Smooth muscle cell (in vitro differentiated cells): ENCODE measurements around the gene FBXO40. TPM values are rescaled to one million over a fixed set of nuclear protein-coding genes. Genes with fewer than 3 reads are reported as not detected.

ENCODE experiments used
- DNase-seq: peaks from one replicate; lab custom pipeline; 2025; ENCODE audit not compliant: unreplicated experiment; lab: John Stamatoyannopoulos, UW
- H2AFZ ChIP-seq: fragments of 200-600 bp; sonication (generic); 2 replicates; pipeline ENCODE4 v1.6.0; 2016; ENCODE audit warnings: antibody characterized with exemption, low read depth, mild to moderate bottlenecking
- H3F3A ChIP-seq: fragments of 200-600 bp; sonication (generic); 2 replicates; pipeline ENCODE4 v1.6.0; 2017; ENCODE audit warnings: antibody characterized with exemption, low read depth
- H3K27ac ChIP-seq: fragments of 200-600 bp; sonication (generic); 2 replicates; pipeline ENCODE4 v1.5.1; 2016; ENCODE audit warnings: low read depth, mild to moderate bottlenecking
- H3K27me3 ChIP-seq: fragments of 200-600 bp; sonication (generic); 2 replicates; pipeline ENCODE4 v1.6.1; 2016; ENCODE audit warnings: low read depth, mild to moderate bottlenecking
- H3K36me3 ChIP-seq: fragments of 200-600 bp; sonication (generic); 2 replicates; pipeline ENCODE4 v1.5.1; 2016; ENCODE audit warnings: low read depth
- H3K4me1 ChIP-seq: fragments of 200-600 bp; sonication (generic); 2 replicates; pipeline ENCODE4 v1.5.1; 2016; ENCODE audit warnings: low read depth
- H3K4me2 ChIP-seq: fragments of 200-600 bp; sonication (generic); 2 replicates; pipeline ENCODE4 v1.6.0; 2016; ENCODE audit warnings: mild to moderate bottlenecking
- H3K4me3 ChIP-seq: fragments of 200-600 bp; sonication (generic); 2 replicates; pipeline ENCODE4 v1.5.1; 2016; ENCODE audit warnings: mild to moderate bottlenecking
- H3K79me2 ChIP-seq: fragments of 200-600 bp; sonication (generic); 2 replicates; pipeline ENCODE4 v1.6.0; 2016; ENCODE audit warnings: low read depth, mild to moderate bottlenecking
- H3K9ac ChIP-seq: fragments of 200-600 bp; sonication (generic); 2 replicates; pipeline ENCODE4 v1.6.0; 2016; ENCODE audit warnings: low read depth
- H3K9me3 ChIP-seq: fragments of 200-600 bp; sonication (generic); replicated peaks from 2 replicates; pipeline ENCODE4 v1.5.1; 2016; ENCODE audit warnings: low read depth
- H4K20me1 ChIP-seq: fragments of 200-600 bp; sonication (generic); 2 replicates; pipeline ENCODE4 v1.6.0; 2016; ENCODE audit warnings: low read depth
- WGBS: methylation state at CpG from one replicate; pipeline ENCODE4 v1.1.7; 2016; ENCODE audit warnings: low lambda C conversion rate; 5-methylcytosine and 5-hydroxymethylcytosine counted together
- polyA plus RNA-seq: library from polyadenylated mRNA; unstranded; fragments of >200 nt; fragmentation: Nextera tagmentation; extraction: Ambion mirVana; gene quantifications from 2 replicates; pipeline ENCODE4 v1.2.1, GENCODE V29; 2016
- total RNA-seq: library from RNA; depleted of rRNA; stranded (reverse); fragments of >200 nt; gene quantifications from 2 replicates; pipeline ENCODE4 v1.2.3, GENCODE V29; 2014
- TF ChIP-seq, protein P1 (sequence below): fragments of 200-600 bp; sonication (generic); IDR thresholded peaks from 2 replicates; pipeline ENCODE4 v1.5.1; 2017; ENCODE audit warnings: borderline replicate concordance, mild to moderate bottlenecking, antibody characterized with exemption; ENCODE audit not compliant: insufficient read depth, poor library complexity, severe bottlenecking

Gene FBXO40
- total and polyA plus RNA-seq, 2 experiments from 2014 or later, result not detected

DNA sequence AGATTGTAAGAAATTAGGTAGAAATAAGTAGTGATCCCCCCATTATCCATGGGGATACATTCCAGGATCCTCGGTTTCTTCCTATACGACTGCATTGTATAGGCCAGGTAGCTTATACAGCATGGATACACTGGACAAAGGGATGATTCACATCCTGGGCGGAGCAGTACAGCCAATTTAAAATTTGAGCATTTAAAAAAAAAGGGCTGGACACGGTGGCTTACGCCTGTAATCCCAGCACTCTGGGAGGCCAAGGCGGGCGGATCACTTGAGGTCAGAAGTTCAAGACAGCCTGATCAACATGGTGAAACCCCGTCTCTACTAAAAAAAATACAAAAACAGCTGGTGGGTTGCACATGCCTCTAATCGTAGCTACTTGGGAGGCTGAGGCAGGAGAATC is 26.4 kb upstream of the FBXO40 start:
- Histone ChIP-seq H3K79me2 (no peaks in the 10 kb centered on the region), H3K9me3 (no peaks in the 10 kb centered on the region), H3K4me2 (no peak overlapping the region), H3K4me1 (no peaks in the 10 kb centered on the region), H3K27ac (no peak overlapping the region), H3K27me3 (no peaks in the 10 kb centered on the region), H4K20me1 (no peaks in the 10 kb centered on the region), H3K9ac (no peak overlapping the region), H2AFZ (no peak overlapping the region), H3K36me3 (no peaks in the 10 kb centered on the region), H3K4me3 (no peak overlapping the region), H3F3A (no peaks in the 10 kb centered on the region)
- DNase-seq, result no peak
- TF ChIP-seq, protein P1, sequence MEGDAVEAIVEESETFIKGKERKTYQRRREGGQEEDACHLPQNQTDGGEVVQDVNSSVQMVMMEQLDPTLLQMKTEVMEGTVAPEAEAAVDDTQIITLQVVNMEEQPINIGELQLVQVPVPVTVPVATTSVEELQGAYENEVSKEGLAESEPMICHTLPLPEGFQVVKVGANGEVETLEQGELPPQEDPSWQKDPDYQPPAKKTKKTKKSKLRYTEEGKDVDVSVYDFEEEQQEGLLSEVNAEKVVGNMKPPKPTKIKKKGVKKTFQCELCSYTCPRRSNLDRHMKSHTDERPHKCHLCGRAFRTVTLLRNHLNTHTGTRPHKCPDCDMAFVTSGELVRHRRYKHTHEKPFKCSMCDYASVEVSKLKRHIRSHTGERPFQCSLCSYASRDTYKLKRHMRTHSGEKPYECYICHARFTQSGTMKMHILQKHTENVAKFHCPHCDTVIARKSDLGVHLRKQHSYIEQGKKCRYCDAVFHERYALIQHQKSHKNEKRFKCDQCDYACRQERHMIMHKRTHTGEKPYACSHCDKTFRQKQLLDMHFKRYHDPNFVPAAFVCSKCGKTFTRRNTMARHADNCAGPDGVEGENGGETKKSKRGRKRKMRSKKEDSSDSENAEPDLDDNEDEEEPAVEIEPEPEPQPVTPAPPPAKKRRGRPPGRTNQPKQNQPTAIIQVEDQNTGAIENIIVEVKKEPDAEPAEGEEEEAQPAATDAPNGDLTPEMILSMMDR, result no peak
- WGBS, result 91% methylated on average over 9 of the region's 9 CpGs

DNA sequence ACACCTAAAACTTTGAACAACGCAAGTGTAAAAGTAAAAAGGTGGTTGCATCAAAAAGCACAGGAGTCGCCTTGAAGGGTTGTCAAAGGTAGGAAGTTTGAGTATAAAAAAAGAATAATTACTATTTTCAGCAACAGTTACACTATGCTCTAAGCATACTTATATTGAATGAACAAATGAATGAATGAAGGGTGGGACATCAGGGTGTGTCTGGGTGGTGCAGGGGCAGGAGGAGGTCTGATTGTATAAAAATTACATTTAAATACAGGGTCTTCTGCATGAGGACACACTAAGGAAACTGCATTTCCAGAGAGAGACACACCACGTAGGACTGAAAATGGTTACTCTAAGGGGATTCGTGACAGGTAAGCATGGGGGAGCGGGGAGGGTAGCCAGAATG is 25.5 kb upstream of the FBXO40 start, which contains the start of gene ARGFX:
TSS of gene ARGFX (plus strand) at position 301 of the 400 bp plus-strand sequence. CDS start 2,765 bp downstream, outside the sequence.
- Histone ChIP-seq H3K9ac (no peak within 1 kb of the TSS), H2AFZ (no peak within 1 kb of the TSS), H3K79me2 (no peaks in the 10 kb centered on the region), H3F3A (no peaks in the 10 kb centered on the region), H3K4me3 (no peak within 1 kb of the TSS), H3K27ac (no peak within 1 kb of the TSS), H3K4me2 (no peak within 1 kb of the TSS), H3K27me3 (no peaks in the 10 kb centered on the region), H3K36me3 (no peaks in the 10 kb centered on the region), H4K20me1 (no peaks in the 10 kb centered on the region), H3K9me3 (no peaks in the 10 kb centered on the region), H3K4me1 (no peaks in the 10 kb centered on the region)
- no peak for DNase-seq
- TF ChIP-seq, protein P1, result no peak
- 92% methylated on average over 5 of the region's 5 CpGs for WGBS

DNA sequence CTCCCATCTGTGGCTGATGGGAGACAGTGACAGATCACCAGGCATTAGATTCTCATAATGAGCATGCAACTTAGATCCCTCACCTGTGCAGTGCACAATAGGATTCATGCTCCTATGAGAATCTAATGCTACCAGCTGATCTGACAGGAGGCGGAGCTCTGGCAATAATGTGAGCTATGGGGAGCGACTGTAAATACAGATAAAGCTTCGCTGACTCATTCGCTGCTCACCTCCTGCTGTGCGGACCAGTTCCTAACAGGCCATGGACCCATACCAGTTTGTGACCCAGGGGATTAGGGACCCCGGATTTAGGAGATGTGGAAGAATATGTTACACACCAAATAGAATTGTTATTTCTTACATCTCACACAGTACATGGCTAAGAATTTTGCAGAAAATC is 18.7 kb upstream of the FBXO40 start:
- H3K79me2 ChIP-seq, result no peaks in the 10 kb centered on the region
- TF ChIP-seq, protein P1, result no peak
- no peak overlapping the region for H3K9ac ChIP-seq
- H2AFZ ChIP-seq, result no peak overlapping the region
- H3K4me1 ChIP-seq, result no peaks in the 10 kb centered on the region
- H4K20me1 ChIP-seq, result no peaks in the 10 kb centered on the region
- H3F3A ChIP-seq, result no peaks in the 10 kb centered on the region
- no peaks in the 10 kb centered on the region for H3K36me3 ChIP-seq
- no peak overlapping the region for H3K27ac ChIP-seq
- H3K4me2 ChIP-seq, result no peak overlapping the region
- H3K4me3 ChIP-seq, result no peak overlapping the region
- H3K9me3 ChIP-seq, result no peaks in the 10 kb centered on the region
- no peak for DNase-seq
- H3K27me3 ChIP-seq, result no peaks in the 10 kb centered on the region
- WGBS, result 42% methylated on average over 6 of the region's 6 CpGs

DNA sequence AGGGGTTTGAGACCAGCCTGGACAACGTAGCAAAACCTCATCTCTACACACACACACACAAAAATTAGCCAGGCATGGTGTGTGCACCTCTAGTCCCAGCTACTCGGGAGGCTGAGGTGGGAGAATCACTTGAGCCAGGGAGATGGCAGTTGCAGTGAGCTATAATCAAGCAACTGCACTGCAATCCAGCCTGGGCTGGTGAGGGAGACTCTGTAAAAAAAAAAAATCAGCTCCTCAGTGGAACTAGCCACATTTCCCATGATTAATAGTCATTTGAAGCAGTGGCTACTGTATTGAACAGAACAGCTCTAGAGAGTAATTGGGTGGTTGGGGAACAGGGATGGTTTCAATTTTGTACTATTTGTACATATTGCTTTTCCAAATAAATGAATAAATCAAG is 11.5 kb upstream of the FBXO40 start:
- H3F3A ChIP-seq, result no peaks in the 10 kb centered on the region
- no peak overlapping the region for H3K27ac ChIP-seq
- no peaks in the 10 kb centered on the region for H3K36me3 ChIP-seq
- no peak overlapping the region for H3K4me2 ChIP-seq
- H3K79me2 ChIP-seq, result no peaks in the 10 kb centered on the region
- no peak for DNase-seq
- no peak overlapping the region for H3K4me3 ChIP-seq
- no peaks in the 10 kb centered on the region for H3K27me3 ChIP-seq
- 86% methylated on average over 2 of the region's 2 CpGs for WGBS
- H4K20me1 ChIP-seq, result no peaks in the 10 kb centered on the region
- no peak overlapping the region for H3K9ac ChIP-seq
- no peaks in the 10 kb centered on the region for H3K4me1 ChIP-seq
- H2AFZ ChIP-seq, result no peak overlapping the region
- TF ChIP-seq, protein P1, result no peak
- H3K9me3 ChIP-seq, result no peaks in the 10 kb centered on the region
